OCI-LY3 (cell line): ENCODE results near the gene CMTR1.

Experiments
- H2AFZ ChIP-seq: fragments of 200-600, 300-600 bp; shearing (Covaris generic); 2 replicates; pipeline ENCODE4 v1.6.0; 2014; ENCODE audit warnings: antibody characterized with exemption, low read depth, low read length
- H3K27ac ChIP-seq: fragments of 200-600, 300-600 bp; sonication (generic); 2 replicates; pipeline ENCODE4 v1.5.1; 2014; ENCODE audit warnings: mild to moderate bottlenecking, low read length, moderate library complexity, mixed read lengths
- H3K27me3 ChIP-seq: fragments of 200-600, 300-600 bp; sonication (generic); 2 replicates; pipeline ENCODE4 v1.6.1; 2014; ENCODE audit warnings: low read depth, low read length, mixed read lengths
- H3K36me3 ChIP-seq: fragments of 200-600, 300-600 bp; sonication (generic); replicated peaks from 2 replicates; pipeline ENCODE3; 2014; ENCODE audit warnings: low read depth, low read length, mixed read lengths
- H3K4me1 ChIP-seq: fragments of 300-600, 200-600 bp; sonication (generic); 2 replicates; pipeline ENCODE4 v1.6.1; 2014; ENCODE audit warnings: low read length, mixed read lengths
- H3K4me2 ChIP-seq: fragments of 200-600, 300-600 bp; sonication (generic); 2 replicates; pipeline ENCODE4 v1.6.1; 2014; ENCODE audit warnings: low read length, mixed read lengths
- H3K4me3 ChIP-seq: fragments of 300-600, 200-600 bp; sonication (generic); 2 replicates; pipeline ENCODE4 v1.5.1; 2014; ENCODE audit warnings: antibody characterized with exemption, mild to moderate bottlenecking, low read length, moderate library complexity
- H3K79me2 ChIP-seq: fragments of 300-600, 200-600 bp; shearing (Covaris generic); 2 replicates; pipeline ENCODE4 v1.6.1; 2014; ENCODE audit warnings: mild to moderate bottlenecking, low read length, mixed read lengths
- H3K9ac ChIP-seq: fragments of 300-600, 200-600 bp; shearing (Covaris generic); 2 replicates; pipeline ENCODE4 v1.6.0; 2014; ENCODE audit warnings: mild to moderate bottlenecking, low read length, moderate library complexity
- H3K9me3 ChIP-seq: fragments of 200-600, 300-600 bp; shearing (Covaris generic); 2 replicates; pipeline ENCODE4 v1.6.1; 2014; ENCODE audit warnings: low read length, mixed read lengths; ENCODE audit not compliant: insufficient read depth
- H4K20me1 ChIP-seq: fragments of 200-600, 300-600 bp; sonication (generic); 2 replicates; pipeline ENCODE4 v1.6.1; 2016; ENCODE audit warnings: low read length, mixed read lengths; ENCODE audit not compliant: insufficient read depth
- EZH2phosphoT487 ChIP-seq: fragments of 200-600 bp; shearing (Covaris generic); IDR thresholded peaks from 2 replicates; pipeline ENCODE4 v1.6.1; 2018; ENCODE audit warnings: antibody characterized with exemption, mixed run types, low read depth
- TF ChIP-seq, protein P1 (sequence below): fragments of 200-600, 300-600 bp; sonication (generic); IDR thresholded peaks from 2 replicates; pipeline ENCODE4 v1.5.1; 2014; ENCODE audit warnings: antibody characterized with exemption, low read length, low read depth

Gene CMTR1

DNA sequence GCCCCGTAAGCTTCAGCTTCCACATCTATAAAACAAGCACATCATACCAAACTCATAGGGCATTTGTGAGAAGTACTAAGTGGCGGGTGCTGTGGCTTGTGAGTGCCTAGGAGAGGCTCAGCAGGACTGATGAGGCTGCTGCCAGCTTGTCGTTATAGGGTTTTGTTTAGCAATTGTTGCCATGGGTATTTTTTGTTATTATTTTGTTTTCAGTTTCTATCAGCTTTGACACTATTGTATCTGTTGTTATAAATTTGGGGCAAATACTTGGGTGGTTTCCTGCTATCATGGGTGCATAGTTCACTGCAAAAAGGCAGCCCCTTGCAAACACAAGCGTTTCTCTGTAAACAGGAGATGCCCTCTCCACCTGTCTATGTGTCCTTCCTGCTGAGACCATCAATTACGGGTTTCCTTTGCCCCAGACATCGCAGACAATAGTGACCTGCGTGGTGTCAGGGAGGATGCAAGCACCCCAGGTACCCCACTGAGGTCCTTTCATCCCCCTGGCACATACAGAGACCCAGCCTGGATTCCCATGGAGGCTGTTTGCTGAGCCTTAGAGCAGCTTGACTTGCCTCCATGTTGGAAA, 69.8 kb downstream of the CMTR1 start:
- Histone ChIP-seq H3K27ac (no peak overlapping the region), H2AFZ (no peak overlapping the region), H3K4me1 (peaks cover 11% of the 10 kb centered on the region), H3K79me2 (peaks cover 18% of the 10 kb centered on the region), H3K4me2 (no peak overlapping the region), H3K9ac (no peak overlapping the region), H3K27me3 (no peaks in the 10 kb centered on the region), H3K36me3 (no peaks in the 10 kb centered on the region), H4K20me1 (no peaks in the 10 kb centered on the region), H3K4me3 (no peak overlapping the region), H3K9me3 (no peaks in the 10 kb centered on the region)
- TF ChIP-seq EZH2phosphoT487, result no peak
- TF ChIP-seq, protein P1, sequence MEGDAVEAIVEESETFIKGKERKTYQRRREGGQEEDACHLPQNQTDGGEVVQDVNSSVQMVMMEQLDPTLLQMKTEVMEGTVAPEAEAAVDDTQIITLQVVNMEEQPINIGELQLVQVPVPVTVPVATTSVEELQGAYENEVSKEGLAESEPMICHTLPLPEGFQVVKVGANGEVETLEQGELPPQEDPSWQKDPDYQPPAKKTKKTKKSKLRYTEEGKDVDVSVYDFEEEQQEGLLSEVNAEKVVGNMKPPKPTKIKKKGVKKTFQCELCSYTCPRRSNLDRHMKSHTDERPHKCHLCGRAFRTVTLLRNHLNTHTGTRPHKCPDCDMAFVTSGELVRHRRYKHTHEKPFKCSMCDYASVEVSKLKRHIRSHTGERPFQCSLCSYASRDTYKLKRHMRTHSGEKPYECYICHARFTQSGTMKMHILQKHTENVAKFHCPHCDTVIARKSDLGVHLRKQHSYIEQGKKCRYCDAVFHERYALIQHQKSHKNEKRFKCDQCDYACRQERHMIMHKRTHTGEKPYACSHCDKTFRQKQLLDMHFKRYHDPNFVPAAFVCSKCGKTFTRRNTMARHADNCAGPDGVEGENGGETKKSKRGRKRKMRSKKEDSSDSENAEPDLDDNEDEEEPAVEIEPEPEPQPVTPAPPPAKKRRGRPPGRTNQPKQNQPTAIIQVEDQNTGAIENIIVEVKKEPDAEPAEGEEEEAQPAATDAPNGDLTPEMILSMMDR, result no peak

DNA sequence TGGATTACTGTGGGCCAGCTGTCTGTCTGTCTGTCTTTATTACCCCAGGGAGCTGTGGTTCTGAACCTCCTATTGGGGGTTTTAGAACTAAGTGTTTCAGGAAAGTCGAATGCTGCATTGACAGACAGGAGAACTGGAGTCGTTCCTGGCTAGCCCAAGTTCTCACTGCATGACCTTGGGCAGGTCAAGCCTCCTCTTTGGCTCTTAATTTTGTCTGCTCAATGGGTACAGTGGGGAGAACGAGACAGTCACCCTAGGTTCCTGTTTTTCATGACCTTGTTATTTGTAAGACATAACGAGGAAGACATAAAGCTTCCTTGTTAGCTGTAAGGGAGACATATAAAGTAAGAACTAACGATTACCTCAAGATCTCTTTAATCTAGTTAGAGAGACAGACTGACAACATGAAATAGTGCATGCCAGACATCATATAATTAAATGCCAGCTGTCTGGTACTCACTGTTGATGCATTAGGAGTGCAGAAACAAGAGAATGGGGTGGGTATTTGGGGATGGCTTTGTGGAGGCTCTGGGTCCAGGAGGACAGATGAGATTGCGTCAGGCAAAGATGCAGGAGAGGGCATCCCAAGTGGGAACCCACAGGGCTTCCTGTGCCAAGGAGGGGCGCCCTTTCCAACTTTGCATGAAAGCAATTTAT, 70.4 kb downstream of the CMTR1 start:
- peaks cover 16% of the 10 kb centered on the region for H3K4me1 ChIP-seq
- H3K4me3 ChIP-seq, result no peak overlapping the region
- H3K9ac ChIP-seq, result no peak overlapping the region
- no peaks in the 10 kb centered on the region for H4K20me1 ChIP-seq
- peaks cover 11% of the 10 kb centered on the region for H3K79me2 ChIP-seq
- no peaks in the 10 kb centered on the region for H3K36me3 ChIP-seq
- H3K4me2 ChIP-seq, result no peak overlapping the region
- H2AFZ ChIP-seq, result peak overlapping the region; percentile 56; the same call in 1 of the 2 replicates
- no peak overlapping the region for H3K27ac ChIP-seq
- TF ChIP-seq, protein P1, result no peak
- no peak for TF ChIP-seq EZH2phosphoT487
- H3K27me3 ChIP-seq, result no peaks in the 10 kb centered on the region
- H3K9me3 ChIP-seq, result no peaks in the 10 kb centered on the region

DNA sequence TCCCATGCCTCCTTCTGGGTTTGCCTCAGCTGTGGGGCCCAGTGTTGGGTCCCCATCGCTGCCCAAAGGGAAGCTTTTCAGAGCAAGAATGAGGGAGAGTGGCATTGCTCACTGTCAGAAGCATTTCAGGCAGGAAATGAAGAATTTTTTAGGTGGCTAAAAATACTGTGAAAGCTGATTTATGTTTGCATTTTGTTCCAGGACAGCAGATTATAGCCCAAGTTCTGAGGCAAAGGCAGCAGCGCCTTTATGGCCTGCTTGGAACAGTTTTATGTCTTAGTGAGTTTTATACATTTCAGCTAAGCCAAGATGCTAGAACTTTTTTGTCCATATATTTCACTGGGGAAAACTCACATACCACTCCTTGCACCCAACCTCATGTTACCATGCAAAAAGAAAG, 71.0 kb downstream of the CMTR1 start:
- no peaks in the 10 kb centered on the region for H4K20me1 ChIP-seq
- no peaks in the 10 kb centered on the region for H3K36me3 ChIP-seq
- no peak overlapping the region for H3K4me3 ChIP-seq
- no peak overlapping the region for H2AFZ ChIP-seq
- H3K4me2 ChIP-seq, result no peak overlapping the region
- H3K9me3 ChIP-seq, result no peaks in the 10 kb centered on the region
- peaks cover 5% of the 10 kb centered on the region for H3K79me2 ChIP-seq
- H3K27me3 ChIP-seq, result no peaks in the 10 kb centered on the region
- TF ChIP-seq, protein P1, result no peak
- TF ChIP-seq EZH2phosphoT487, result no peak
- peaks cover 14% of the 10 kb centered on the region for H3K4me1 ChIP-seq
- H3K9ac ChIP-seq, result no peak overlapping the region
- no peak overlapping the region for H3K27ac ChIP-seq

DNA sequence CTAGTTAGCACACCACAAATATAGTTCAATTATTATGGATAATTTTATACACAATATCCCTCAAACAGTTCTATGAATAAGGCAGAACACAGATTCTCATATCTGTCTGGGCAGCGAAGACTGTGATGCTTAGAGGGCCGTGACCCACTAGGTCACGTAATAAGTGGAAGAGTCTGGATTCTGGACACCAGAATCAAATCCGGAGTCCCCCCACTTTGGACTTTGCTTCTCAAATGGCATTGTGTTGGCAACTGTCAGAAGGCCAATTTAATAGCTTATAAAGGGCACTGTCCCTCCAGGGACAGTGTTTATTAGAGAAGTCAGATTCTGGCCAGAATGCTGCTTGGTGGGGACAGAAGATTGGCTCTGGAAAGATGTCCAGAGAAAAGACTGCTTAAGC, 73.5 kb downstream of the CMTR1 start:
- Histone ChIP-seq H3K27me3 (no peaks in the 10 kb centered on the region), H2AFZ (no peak overlapping the region), H3K9ac (no peak overlapping the region), H3K36me3 (no peaks in the 10 kb centered on the region), H3K79me2 (no peaks in the 10 kb centered on the region), H3K4me1 (peaks cover 7% of the 10 kb centered on the region), H3K4me3 (no peak overlapping the region), H3K9me3 (no peaks in the 10 kb centered on the region), H3K27ac (no peak overlapping the region), H3K4me2 (no peak overlapping the region), H4K20me1 (no peaks in the 10 kb centered on the region)
- TF ChIP-seq, protein P1, result no peak
- no peak for TF ChIP-seq EZH2phosphoT487
